H9 (cell line): Measurements from ENCODE around the gene C16orf86. TPM values are rescaled to one million over a fixed set of nuclear protein-coding genes. Genes with fewer than 3 reads are reported as not detected.

Experiments
- DNase-seq: peaks from one replicate; pipeline ENCODE4 v3.0.0-alpha.2; 2017
- H2AFZ ChIP-seq: one replicate; pipeline ENCODE4 v1.6.1; 2013; ENCODE audit warnings: mild to moderate bottlenecking, low read length, control low read depth, moderate library complexity
- H2AK5ac ChIP-seq: 2 replicates; pipeline ENCODE4 v1.6.1; 2013; ENCODE audit warnings: low read length, control low read depth, mixed read lengths; ENCODE audit not compliant: insufficient read length
- H2BK120ac ChIP-seq: one replicate; pipeline ENCODE4 v1.6.1; 2013; ENCODE audit warnings: low read depth, mild to moderate bottlenecking, low read length, control low read depth, inconsistent platforms; ENCODE audit not compliant: poor library complexity, severe bottlenecking
- H2BK12ac ChIP-seq: 2 replicates; pipeline ENCODE4 v1.6.1; 2013; ENCODE audit warnings: low read length, control low read depth, mixed read lengths, low read depth; ENCODE audit not compliant: insufficient read length
- H2BK15ac ChIP-seq: 2 replicates; pipeline ENCODE4 v1.6.1; 2013; ENCODE audit warnings: low read depth, low read length, control low read depth
- H2BK20ac ChIP-seq: one replicate; pipeline ENCODE4 v1.6.1; 2013; ENCODE audit warnings: low read depth, mild to moderate bottlenecking, low read length, control low read depth, inconsistent platforms; ENCODE audit not compliant: poor library complexity, severe bottlenecking
- H2BK5ac ChIP-seq: 2 replicates; pipeline ENCODE4 v1.6.1; 2013; ENCODE audit warnings: low read length, control low read depth, mixed read lengths; ENCODE audit not compliant: insufficient read length
- H3K14ac ChIP-seq: 2 replicates; pipeline ENCODE4 v1.6.1; 2013; ENCODE audit warnings: low read length, control low read depth; ENCODE audit not compliant: insufficient read depth
- H3K18ac ChIP-seq: 2 replicates; pipeline ENCODE4 v1.6.1; 2013; ENCODE audit warnings: low read depth, mild to moderate bottlenecking, mixed read lengths, low read length, control low read depth; ENCODE audit not compliant: insufficient read length
- H3K23ac ChIP-seq: 2 replicates; pipeline ENCODE4 v1.6.1; 2013; ENCODE audit warnings: low read length, control low read depth, mixed read lengths, low read depth; ENCODE audit not compliant: insufficient read length
- H3K23me2 ChIP-seq: 2 replicates; pipeline ENCODE4 v1.6.1; 2013; ENCODE audit warnings: low read depth, mild to moderate bottlenecking, mixed read lengths, low read length, control low read depth; ENCODE audit not compliant: insufficient read length, poor library complexity, severe bottlenecking
- H3K27ac ChIP-seq: 2 replicates; pipeline ENCODE4 v1.5.1; 2013; ENCODE audit warnings: low read length, control low read depth, mixed read lengths, low read depth; ENCODE audit not compliant: insufficient read length
- H3K27me3 ChIP-seq: 2 replicates; pipeline ENCODE4 v1.6.1; 2013; ENCODE audit warnings: low read length, control low read depth, inconsistent platforms; ENCODE audit not compliant: insufficient read depth
- H3K4ac ChIP-seq: 2 replicates; pipeline ENCODE4 v1.6.1; 2013; ENCODE audit warnings: low read depth, mild to moderate bottlenecking, control low read depth, inconsistent platforms, low read length, moderate library complexity
- H3K4me1 ChIP-seq: 2 replicates; pipeline ENCODE4 v1.6.1; 2013; ENCODE audit warnings: low read length, control low read depth, inconsistent platforms; ENCODE audit not compliant: insufficient read depth
- H3K4me2 ChIP-seq: 2 replicates; pipeline ENCODE4 v1.6.1; 2013; ENCODE audit warnings: low read length, control low read depth, mixed read lengths; ENCODE audit not compliant: insufficient read length, insufficient read depth
- H3K56ac ChIP-seq: 2 replicates; pipeline ENCODE4 v1.6.1; 2013; ENCODE audit warnings: low read depth, mild to moderate bottlenecking, mixed read lengths, low read length, control low read depth; ENCODE audit not compliant: insufficient read length
- H3K79me1 ChIP-seq: 2 replicates; pipeline ENCODE4 v1.6.1; 2013; ENCODE audit warnings: low read depth, mild to moderate bottlenecking, moderate library complexity, low read length, control low read depth, inconsistent platforms; ENCODE audit not compliant: insufficient read depth, poor library complexity, severe bottlenecking
- H3K79me2 ChIP-seq: 2 replicates; pipeline ENCODE4 v1.6.1; 2013; ENCODE audit warnings: low read length, control low read depth, inconsistent platforms; ENCODE audit not compliant: insufficient read depth
- H3K9ac ChIP-seq: 2 replicates; pipeline ENCODE4 v1.6.1; 2013; ENCODE audit warnings: low read length, control low read depth, mixed read lengths; ENCODE audit not compliant: insufficient read length; ENCODE audit errors: extremely low read depth
- H3K9me3 ChIP-seq: one replicate; pipeline ENCODE4 v1.6.1; 2013; ENCODE audit warnings: low read depth, low read length, inconsistent platforms; ENCODE audit not compliant: control insufficient read depth
- H3T11ph ChIP-seq: one replicate; pipeline ENCODE4 v1.6.1; 2013; ENCODE audit warnings: mild to moderate bottlenecking, low read length, control low read depth, inconsistent platforms
- H4K20me1 ChIP-seq: one replicate; pipeline ENCODE4 v1.6.1; 2013; ENCODE audit not compliant: control insufficient read depth, insufficient read length, insufficient read depth
- H4K5ac ChIP-seq: 2 replicates; pipeline ENCODE4 v1.6.1; 2013; ENCODE audit warnings: low read depth, mild to moderate bottlenecking, mixed read lengths, low read length, control low read depth; ENCODE audit not compliant: insufficient read length
- H4K8ac ChIP-seq: replicated peaks from 2 replicates; pipeline ENCODE4 v1.6.1; 2013; ENCODE audit warnings: low read length, control low read depth, mixed read lengths, low read depth; ENCODE audit not compliant: insufficient read length
- H4K91ac ChIP-seq: 2 replicates; pipeline ENCODE4 v1.6.1; 2013; ENCODE audit warnings: low read depth, mild to moderate bottlenecking, moderate library complexity, mixed read lengths, low read length, control low read depth; ENCODE audit not compliant: insufficient read length
- H3K27ac Mint-ChIP-seq, 3 experiments: 2 replicates in 2 of 3; 3 replicates in 1 of 3; pipeline ENCODE4 v1.8.0; 2020 to 2021; ENCODE audit warnings: mixed read lengths in 3 of 3, mild to moderate bottlenecking in 1 of 3, moderate library complexity in 1 of 3
- H3K27me3 Mint-ChIP-seq: 2 replicates; pipeline ENCODE4 v1.8.0; 2021; ENCODE audit warnings: low read depth, mild to moderate bottlenecking, moderate library complexity, mixed read lengths
- H3K36me3 Mint-ChIP-seq, 3 experiments: 2 replicates in 2 of 3; 3 replicates in 1 of 3; pipeline ENCODE4 v1.8.0; 2020 to 2021; ENCODE audit warnings: low read depth in 3 of 3, mixed read lengths in 3 of 3; ENCODE audit not compliant: insufficient read depth in 1 of 3
- H3K4me1 Mint-ChIP-seq, 2 experiments: 2 replicates each; pipeline ENCODE4 v1.8.0; 2020; ENCODE audit warnings: mixed read lengths in 2 of 2
- H3K4me3 Mint-ChIP-seq, 2 experiments: 2 replicates in 1 of 2; 3 replicates in 1 of 2; pipeline ENCODE4 v1.8.0; 2020 to 2021; ENCODE audit warnings: mild to moderate bottlenecking in 2 of 2, mixed read lengths in 2 of 2, moderate library complexity in 1 of 2
- H3K9me3 Mint-ChIP-seq, 2 experiments: 2 replicates in 1 of 2; 3 replicates in 1 of 2; pipeline ENCODE4 v1.8.0; 2020; ENCODE audit warnings: mild to moderate bottlenecking in 2 of 2, mixed read lengths in 2 of 2, moderate library complexity in 1 of 2
- CTCF ChIP-seq: fragments of 200-600 bp; sonication (generic); conservative IDR thresholded peaks from 3 replicates; pipeline ENCODE4 v1.8.0; 2021; ENCODE audit warnings: antibody characterized with exemption, mild to moderate bottlenecking
- WGBS: extraction: QIAGEN DNeasy Blood & Tissue Kit; methylation state at CpG from one replicate; pipeline ENCODE4 v1.1.7; 2013; ENCODE audit warnings: missing lambda C conversion rate, low lambda C conversion rate, mixed read lengths; ENCODE audit not compliant: insufficient read length; ENCODE audit errors: extremely low coverage; 5-methylcytosine and 5-hydroxymethylcytosine counted together
- total RNA-seq: library from RNA; stranded (reverse); gene quantifications from 2 replicates; pipeline ENCODE4 v1.2.1, GENCODE V29; 2021

C16orf86 gene
- total RNA-seq, 1 experiment from 2014 or later, result 1.5 TPM

- H2BK120ac ChIP-seq, result no peak overlapping the region
Measured at GRCh38 chr16:67651847-67652246, 14.8 kb upstream of the C16orf86 start.

More at GRCh38 chr16:67651847-67652246, 14.8 kb upstream of the C16orf86 start:
- H2BK15ac ChIP-seq, result no peak overlapping the region
- no peak overlapping the region for H3K27ac ChIP-seq
- peak overlapping the region in 1 of 2 experiments; percentile 68; a peak in 3 of 5 replicates for H3K4me3 Mint-ChIP-seq
- no peak overlapping the region for H3K14ac ChIP-seq
- no peak overlapping the region for H3K56ac ChIP-seq
- no peak for TF ChIP-seq CTCF
- no peak overlapping the region for H3K4ac ChIP-seq
- H2BK5ac ChIP-seq, result no peak overlapping the region
- no peak overlapping the region for H3K9ac ChIP-seq
- H2AFZ ChIP-seq, result no peak overlapping the region
- no peak overlapping the region for H4K8ac ChIP-seq
- H2AK5ac ChIP-seq, result no peak overlapping the region
- no peak overlapping the region for H3K27ac Mint-ChIP-seq
- H3K36me3 Mint-ChIP-seq, result peaks cover 12 to 43% (median 39%) of the 10 kb centered on the region in 3 experiments
- WGBS, result no CpG with 5 or more reads among the region's 4 CpGs
- H3K79me1 ChIP-seq, result no peaks in the 10 kb centered on the region
- no peak overlapping the region for H2BK12ac ChIP-seq
- peaks cover 2 to 6% of the 10 kb centered on the region in 2 experiments; a peak in 3 of 4 replicates for H3K4me1 Mint-ChIP-seq
- no peaks in the 10 kb centered on the region for H4K20me1 ChIP-seq
- H3K4me2 ChIP-seq, result no peak overlapping the region
- H4K5ac ChIP-seq, result no peak overlapping the region
- H3K18ac ChIP-seq, result no peak overlapping the region
- no peak overlapping the region for H3K23ac ChIP-seq
- no peak overlapping the region for H4K91ac ChIP-seq
- H3T11ph ChIP-seq, result no peak overlapping the region
- DNase-seq, result no peak
- no peaks in the 10 kb centered on the region for H3K4me1 ChIP-seq
- H3K27me3 Mint-ChIP-seq, result peaks cover 5% of the 10 kb centered on the region
- H3K23me2 ChIP-seq, result peaks cover 3% of the 10 kb centered on the region
- H3K79me2 ChIP-seq, result no peaks in the 10 kb centered on the region
- H3K27me3 ChIP-seq, result no peaks in the 10 kb centered on the region; the same call in 1 of the 2 replicates
- H3K9me3 ChIP-seq, result no peaks in the 10 kb centered on the region
- H3K9me3 Mint-ChIP-seq, result no peaks in the 10 kb centered on the region; a peak in 1 of 5 replicates
- no peak overlapping the region for H2BK20ac ChIP-seq
